Omental fat pad (tissue), 4 donors: ENCODE results near the gene BANP. TPM values are rescaled to one million over a fixed set of nuclear protein-coding genes. Genes with fewer than 3 reads are reported as not detected.
A peak's percentile ranks its signal among the peaks of the same experiment; 100 is the strongest.
"Not testable (repeated sequence)": the region's sequence is repeated elsewhere in the genome, so short reads cannot be mapped to it uniquely, and the experiment has no call there.

Source experiments
- ATAC-seq: fragments of 150-250 bp; one replicate; pipeline ENCODE4 v1.9.1; 2016; ENCODE audit warnings: mild to moderate bottlenecking, moderate library complexity; ENCODE audit not compliant: low FRiP score
- DNase-seq: peaks from one replicate; pipeline ENCODE4 v3.0.0-alpha.2; 2019; ENCODE audit warnings: low spot score
- total RNA-seq, 4 donors: library from RNA; depleted of rRNA; stranded (reverse); fragments of >200 nt; gene quantifications; one replicate each; pipeline ENCODE4 v1.1.0, GENCODE V29; 2016
- TF ChIP-seq, protein P1 (sequence below), 3 donors: fragments of 450-650 bp; IDR thresholded peaks; one replicate each; pipeline ENCODE4 v1.5.1; 2016 to 2017; ENCODE audit warnings: antibody characterized with exemption in 3 of 3, mild to moderate bottlenecking in 3 of 3, moderate library complexity in 2 of 3

Gene BANP
- total RNA-seq, 4 donors from 2014 or later, result 20.5 to 35.8 (median 24.6) TPM

DNA sequence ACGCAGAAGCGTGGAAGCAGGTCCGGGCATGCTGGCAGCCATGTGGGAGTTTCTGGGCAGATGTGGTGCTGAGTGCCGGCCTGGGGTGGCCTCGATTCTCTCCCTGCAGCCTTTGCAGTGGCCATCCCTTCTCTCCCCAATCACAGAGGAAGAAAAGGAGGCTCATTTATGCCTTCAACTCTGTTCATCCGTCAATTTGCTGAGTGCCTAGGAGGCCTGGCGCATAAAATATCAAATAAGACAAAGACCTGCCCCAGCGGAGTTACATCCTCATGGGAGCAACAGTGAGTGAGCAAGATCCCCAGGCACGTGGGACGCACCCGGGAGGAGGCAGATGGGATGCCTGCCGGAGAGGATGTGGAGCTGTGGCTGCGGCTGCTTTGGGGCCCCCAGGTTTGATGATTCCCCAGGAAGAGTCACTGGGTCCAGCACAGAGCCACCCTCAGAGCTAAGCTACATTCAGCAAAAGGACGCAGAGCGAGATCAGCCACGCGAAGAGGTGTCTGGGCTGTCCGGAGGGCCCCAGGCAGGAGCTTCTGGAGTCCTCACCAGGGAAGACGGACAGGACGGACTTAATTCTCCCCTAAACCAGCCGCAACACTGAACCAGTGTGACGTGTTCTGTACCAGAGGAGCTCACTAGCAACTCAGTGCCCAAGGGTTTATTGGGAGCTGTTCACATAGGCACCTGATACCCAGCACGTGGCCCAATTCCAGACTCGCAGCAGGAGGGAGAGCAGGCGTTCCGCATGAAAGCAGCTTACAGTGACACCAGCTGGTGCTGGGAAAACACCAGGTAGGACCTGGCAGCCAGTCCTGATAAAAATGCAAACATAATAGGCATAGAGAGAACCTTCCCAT is 26.2 kb upstream of the BANP start:
- no peak for DNase-seq
- TF ChIP-seq, protein P1, sequence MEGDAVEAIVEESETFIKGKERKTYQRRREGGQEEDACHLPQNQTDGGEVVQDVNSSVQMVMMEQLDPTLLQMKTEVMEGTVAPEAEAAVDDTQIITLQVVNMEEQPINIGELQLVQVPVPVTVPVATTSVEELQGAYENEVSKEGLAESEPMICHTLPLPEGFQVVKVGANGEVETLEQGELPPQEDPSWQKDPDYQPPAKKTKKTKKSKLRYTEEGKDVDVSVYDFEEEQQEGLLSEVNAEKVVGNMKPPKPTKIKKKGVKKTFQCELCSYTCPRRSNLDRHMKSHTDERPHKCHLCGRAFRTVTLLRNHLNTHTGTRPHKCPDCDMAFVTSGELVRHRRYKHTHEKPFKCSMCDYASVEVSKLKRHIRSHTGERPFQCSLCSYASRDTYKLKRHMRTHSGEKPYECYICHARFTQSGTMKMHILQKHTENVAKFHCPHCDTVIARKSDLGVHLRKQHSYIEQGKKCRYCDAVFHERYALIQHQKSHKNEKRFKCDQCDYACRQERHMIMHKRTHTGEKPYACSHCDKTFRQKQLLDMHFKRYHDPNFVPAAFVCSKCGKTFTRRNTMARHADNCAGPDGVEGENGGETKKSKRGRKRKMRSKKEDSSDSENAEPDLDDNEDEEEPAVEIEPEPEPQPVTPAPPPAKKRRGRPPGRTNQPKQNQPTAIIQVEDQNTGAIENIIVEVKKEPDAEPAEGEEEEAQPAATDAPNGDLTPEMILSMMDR (IDR thresholded peaks at IDR 0.05), result no peak
- ATAC-seq, result no peak

DNA sequence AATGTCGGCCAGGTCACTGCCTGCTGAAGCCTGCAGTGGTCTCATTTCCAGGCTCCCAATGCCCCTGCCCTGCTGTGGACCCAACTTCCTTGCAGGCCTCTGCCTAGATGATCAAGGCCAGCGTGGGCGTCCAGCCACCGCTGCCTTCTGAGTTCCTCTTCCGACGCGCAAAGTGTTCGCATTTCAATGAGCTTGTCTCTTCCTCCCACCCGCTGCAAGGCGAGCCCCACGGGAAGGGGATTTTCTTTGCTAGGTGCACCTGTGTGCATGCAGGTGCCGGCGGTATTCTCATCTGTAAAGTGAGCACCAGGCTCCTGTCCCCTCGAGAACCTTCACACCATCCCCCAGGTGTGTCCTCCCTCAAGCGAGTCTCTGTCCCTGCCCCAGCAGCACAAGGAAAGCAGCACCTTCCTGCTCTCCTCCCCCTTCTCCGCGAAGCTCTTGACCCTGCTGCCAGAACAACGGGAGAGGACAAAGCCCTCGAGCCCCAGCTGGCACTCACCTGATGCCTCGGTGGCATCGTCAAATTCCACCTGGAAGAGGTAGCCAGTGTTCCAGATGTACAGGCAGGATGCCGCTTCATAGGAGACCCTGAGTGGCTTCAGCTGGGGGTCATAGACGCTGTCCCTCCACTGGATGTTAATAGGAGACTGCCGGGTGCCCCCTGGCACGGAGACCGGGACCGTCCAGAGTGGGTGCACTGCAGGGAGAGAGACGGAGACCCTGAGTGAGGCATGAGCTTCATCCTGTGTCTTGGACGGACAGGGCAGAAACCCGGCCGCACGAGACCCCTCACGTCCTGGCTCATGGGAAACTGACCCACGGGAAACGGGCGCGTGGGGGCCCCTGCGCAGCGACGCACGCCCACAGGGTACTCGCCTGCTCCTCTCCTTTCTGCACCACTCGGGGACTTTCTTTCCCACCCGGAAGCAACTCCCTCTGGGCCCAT is 24.7 kb upstream of the BANP start:
- ATAC-seq (no peak), DNase-seq (no peak)
- TF ChIP-seq, protein P1 (IDR thresholded peaks at IDR 0.05), result no peak

DNA sequence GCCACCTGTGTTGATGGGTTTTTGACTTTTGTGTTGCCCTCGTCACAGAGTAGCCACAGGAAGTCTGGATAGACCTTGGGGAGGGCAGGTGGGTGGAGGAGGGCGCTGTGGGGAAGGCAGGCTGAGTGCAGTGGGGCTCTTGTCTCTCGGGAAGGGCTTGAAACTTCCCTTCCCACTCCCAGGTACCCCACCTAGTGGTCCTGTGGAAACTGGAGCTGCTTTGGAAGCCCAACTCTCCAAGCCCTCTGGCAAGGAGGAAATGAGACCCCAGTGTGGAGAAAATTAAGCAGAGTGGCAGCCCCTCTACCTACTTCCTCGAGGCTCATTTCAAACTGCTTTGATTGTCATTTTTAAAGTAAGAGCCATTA is 24.1 kb upstream of the BANP start:
- ATAC-seq (no peak), DNase-seq (no peak)
- TF ChIP-seq, protein P1 (IDR thresholded peaks at IDR 0.05), result no peak

DNA sequence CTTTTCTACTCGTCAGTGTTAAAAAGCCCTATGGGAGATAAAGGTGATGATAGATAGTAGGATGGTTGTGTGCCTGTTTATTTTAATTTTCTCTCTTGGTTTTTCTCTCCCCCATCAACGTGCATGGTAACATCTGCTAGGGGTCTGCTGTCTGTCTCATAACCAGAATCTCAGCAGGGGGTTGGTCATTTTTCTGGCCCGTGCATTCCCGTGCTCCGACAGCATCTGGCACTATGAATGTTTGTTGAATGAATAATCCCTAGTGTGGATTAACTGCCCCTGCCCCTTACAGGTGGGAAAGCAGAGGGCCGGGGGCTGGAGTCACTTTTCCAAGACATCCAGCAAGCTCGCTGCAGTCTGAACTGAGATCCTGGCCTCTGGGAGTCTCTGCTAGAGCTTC is 21.2 kb upstream of the BANP start:
- no peak for DNase-seq
- TF ChIP-seq, protein P1 (IDR thresholded peaks at IDR 0.05), result no peak
- ATAC-seq, result no peak

DNA sequence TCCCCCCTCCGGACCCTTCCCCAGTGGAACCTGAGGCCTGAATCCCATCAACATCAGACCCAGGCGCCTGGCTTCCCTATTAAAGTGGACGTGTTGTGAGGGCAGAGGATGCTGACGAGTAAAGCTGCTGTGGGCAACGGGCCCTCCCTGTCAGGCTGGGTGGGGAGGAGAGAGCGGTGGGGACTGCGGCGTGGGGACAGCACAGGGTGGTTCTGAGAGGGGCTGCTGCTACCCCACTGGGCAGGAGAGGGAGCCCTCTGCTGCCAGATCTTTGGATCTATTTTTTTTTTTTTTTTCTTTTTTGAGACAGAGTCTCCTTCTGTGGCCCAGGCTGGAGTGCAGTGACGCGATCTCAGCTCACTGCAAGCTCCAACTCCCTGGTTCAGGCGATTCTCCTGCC is 20.8 kb upstream of the BANP start:
- DNase-seq (no peak), ATAC-seq (no peak)
- TF ChIP-seq, protein P1 (IDR thresholded peaks at IDR 0.05), result no peak

DNA sequence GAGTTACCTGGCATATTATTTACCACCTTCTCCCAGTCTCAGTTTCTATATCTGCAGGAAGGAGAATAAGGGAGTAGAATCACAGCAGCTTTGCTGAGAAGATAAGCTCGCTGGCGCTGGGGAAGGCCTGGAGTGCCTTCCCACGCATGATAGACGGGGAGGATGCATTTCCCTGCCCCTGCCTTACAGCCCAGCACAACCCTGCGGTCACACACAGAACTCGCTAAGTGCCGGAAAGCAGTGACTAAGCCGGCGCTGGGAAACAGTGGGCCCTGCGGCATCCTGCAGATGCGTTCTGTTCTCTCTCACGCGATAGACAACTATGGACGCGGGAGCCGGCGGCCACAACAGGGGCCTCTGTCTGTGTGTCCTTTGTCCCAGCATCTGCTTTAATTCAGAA is 19.7 kb upstream of the BANP start:
- TF ChIP-seq, protein P1 (IDR thresholded peaks at IDR 0.05), result no peak
- ATAC-seq (peak; percentile 69), DNase-seq (no peak)

DNA sequence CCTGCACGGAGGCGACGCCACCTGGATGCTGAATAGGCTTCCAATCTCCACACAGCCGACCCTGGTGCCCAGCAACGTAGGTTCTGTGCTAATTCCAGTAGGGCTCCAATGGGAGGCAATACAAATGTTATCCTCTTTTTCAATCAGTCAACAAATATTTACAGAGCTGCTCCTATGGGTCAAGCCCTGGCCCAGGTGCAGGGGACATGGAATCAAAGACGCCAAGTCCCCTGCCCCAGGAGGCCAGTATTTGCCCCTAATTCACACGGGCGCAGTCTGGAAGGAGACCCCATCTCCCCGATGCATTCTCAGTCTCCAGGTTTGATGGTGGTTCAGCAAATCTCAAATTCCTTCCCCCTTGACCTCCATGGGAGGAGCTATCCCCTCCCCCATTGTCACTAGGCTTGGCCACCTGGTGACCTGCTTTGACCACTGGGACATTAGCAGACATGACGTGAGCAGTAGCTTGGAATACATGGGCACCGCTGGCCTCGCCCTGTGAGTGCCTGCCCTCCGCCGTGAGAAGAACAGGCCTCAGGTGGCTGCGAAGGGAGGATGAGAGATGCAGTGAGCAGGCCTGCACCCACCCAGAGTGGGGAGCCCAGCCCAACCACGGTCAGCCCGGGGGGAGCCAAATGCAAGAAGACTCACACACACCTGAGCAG is 18.6 kb upstream of the BANP start:
- not testable (repeated sequence) for ATAC-seq, DNase-seq
